Measurements from ENCODE around the gene CES4A. TPM values are rescaled to one million over a fixed set of nuclear protein-coding genes. Genes with fewer than 3 reads are reported as not detected.

Gene CES4A
- total and polyA plus RNA-seq, 2 of the 13 experiments (the other 11 are each of a cell fraction or from before 2014, with no cell fraction given): 0.09 to 0.17 TPM

DNA sequence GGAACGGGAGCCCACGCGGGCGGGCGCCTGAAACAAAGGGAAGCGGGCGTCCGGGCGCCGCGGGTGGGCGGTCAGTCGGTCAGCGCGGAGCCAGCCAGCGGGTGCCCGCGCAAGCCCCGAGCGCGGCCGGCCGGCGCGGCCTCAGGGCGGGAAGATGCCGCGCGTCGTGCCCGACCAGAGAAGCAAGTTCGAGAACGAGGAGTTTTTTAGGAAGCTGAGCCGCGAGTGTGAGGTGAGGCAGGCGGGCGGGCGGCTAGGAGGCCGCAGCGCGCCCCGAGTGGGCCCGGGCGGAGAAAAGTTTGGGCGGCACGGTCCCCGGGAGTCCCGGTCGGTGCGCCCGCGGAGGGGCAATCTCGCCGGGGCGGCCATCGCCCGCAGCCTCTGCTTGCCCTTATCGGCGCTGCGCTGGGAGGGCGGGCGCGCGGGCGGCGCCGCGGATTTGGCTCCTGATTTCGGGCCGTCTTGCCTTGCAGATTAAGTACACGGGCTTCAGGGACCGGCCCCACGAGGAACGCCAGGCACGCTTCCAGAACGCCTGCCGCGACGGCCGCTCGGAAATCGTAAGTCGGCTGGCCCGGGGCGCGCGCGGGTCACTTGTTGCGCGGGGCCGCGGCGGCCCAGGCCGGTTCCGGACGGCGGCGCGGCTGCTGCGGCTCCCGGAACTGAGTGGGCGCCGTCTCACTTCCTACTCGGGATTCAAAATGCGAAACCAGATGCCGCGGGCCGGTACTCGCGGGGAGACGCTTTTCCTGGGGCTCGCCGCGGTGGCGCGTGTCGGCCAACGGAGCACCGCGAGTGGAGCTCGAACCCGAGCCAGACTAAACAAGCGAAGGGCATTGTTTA is 41.1 kb downstream of the CES4A start (continued):
- TF ChIP-seq GABPB1 (CRISPR knock-in tag; IDR thresholded peaks at IDR 0.05) (peak; percentile 70), ZFAT (CRISPR knock-in tag; conservative IDR thresholded peaks at IDR 0.05) (peak; percentile 79; the same call in 1 of the 2 replicates), MED13 (CRISPR knock-in tag; IDR thresholded peaks at IDR 0.05) (0 out of 2 replicates have a peak, but pooled peaks have one; percentile 61), NCOA1 (CRISPR knock-in tag; IDR thresholded peaks at IDR 0.05) (peak; percentile 72; the same call in 1 of the 2 replicates), TCF7L2 (IDR thresholded peaks at IDR 0.05; ENCODE audit: low read depth, low read length) (no peak), ZNF138 (CRISPR knock-in tag; IDR thresholded peaks at IDR 0.05; ENCODE audit: low read depth) (peak; percentile 86; the same call in 1 of the 2 replicates), KMT2A (CRISPR knock-in tag; IDR thresholded peaks at IDR 0.05) (peak; percentile 90), HMG20B (CRISPR knock-in tag; conservative IDR thresholded peaks at IDR 0.05) (no peak), ZNF143 (CRISPR knock-in tag; IDR thresholded peaks at IDR 0.05) (no peak), AGO2 (optimal IDR thresholded peaks at IDR 0.05; ENCODE audit: low read depth, low read length) (peak; percentile 86), ADNP (CRISPR knock-in tag; IDR thresholded peaks at IDR 0.05) (0 out of 2 replicates have a peak, but pooled peaks have one; percentile 12), ZNF879 (CRISPR knock-in tag; IDR thresholded peaks at IDR 0.05) (0 out of 2 replicates have a peak, but pooled peaks have one; percentile 18), ELF1 (CRISPR knock-in tag; IDR thresholded peaks at IDR 0.05) (peak; percentile 36; the same call in 1 of the 2 replicates), ZNF850 (CRISPR knock-in tag; conservative IDR thresholded peaks at IDR 0.05) (no peak), AHR (CRISPR knock-in tag; IDR thresholded peaks at IDR 0.05) (no peak; the same call in 1 of the 2 replicates), ZNF333 (CRISPR knock-in tag; IDR thresholded peaks at IDR 0.05; ENCODE audit: borderline replicate concordance) (peak; percentile 79; the same call in 1 of the 2 replicates), HBP1 (CRISPR knock-in tag; IDR thresholded peaks at IDR 0.05; ENCODE audit: low read depth) (no peak), ETS1 (CRISPR knock-in tag; IDR thresholded peaks at IDR 0.05) (0 out of 2 replicates have a peak, but pooled peaks have one; percentile 54), SNRNP70 (IDR thresholded peaks at IDR 0.05; ENCODE audit: low read depth, low read length) (no peak), ZNF274 (CRISPR knock-in tag; IDR thresholded peaks at IDR 0.05) (peak; percentile 29; the same call in 1 of the 2 replicates)
- TF ChIP-seq, protein P1, sequence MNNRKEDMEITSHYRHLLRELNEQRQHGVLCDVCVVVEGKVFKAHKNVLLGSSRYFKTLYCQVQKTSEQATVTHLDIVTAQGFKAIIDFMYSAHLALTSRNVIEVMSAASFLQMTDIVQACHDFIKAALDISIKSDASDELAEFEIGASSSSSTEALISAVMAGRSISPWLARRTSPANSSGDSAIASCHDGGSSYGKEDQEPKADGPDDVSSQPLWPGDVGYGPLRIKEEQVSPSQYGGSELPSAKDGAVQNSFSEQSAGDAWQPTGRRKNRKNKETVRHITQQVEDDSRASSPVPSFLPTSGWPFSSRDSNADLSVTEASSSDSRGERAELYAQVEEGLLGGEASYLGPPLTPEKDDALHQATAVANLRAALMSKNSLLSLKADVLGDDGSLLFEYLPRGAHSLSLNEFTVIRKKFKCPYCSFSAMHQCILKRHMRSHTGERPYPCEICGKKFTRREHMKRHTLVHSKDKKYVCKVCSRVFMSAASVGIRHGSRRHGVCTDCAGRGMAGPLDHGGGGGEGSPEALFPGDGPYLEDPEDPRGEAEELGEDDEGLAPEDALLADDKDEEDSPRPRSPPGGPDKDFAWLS (CRISPR knock-in tag; IDR thresholded peaks at IDR 0.05; ENCODE audit: borderline replicate concordance): no peak; the same call in 1 of the 2 replicates
